GM19351 (cell line): ENCODE data around the gene PRKCE.

Experiments
- ATAC-seq: cut with Tn5 transposase; IDR thresholded peaks from one replicate; pipeline ENCODE4 v1.9.1; 2021; ENCODE audit warnings: mild to moderate bottlenecking, moderate library complexity; ENCODE audit not compliant: unreplicated experiment

Gene PRKCE

DNA sequence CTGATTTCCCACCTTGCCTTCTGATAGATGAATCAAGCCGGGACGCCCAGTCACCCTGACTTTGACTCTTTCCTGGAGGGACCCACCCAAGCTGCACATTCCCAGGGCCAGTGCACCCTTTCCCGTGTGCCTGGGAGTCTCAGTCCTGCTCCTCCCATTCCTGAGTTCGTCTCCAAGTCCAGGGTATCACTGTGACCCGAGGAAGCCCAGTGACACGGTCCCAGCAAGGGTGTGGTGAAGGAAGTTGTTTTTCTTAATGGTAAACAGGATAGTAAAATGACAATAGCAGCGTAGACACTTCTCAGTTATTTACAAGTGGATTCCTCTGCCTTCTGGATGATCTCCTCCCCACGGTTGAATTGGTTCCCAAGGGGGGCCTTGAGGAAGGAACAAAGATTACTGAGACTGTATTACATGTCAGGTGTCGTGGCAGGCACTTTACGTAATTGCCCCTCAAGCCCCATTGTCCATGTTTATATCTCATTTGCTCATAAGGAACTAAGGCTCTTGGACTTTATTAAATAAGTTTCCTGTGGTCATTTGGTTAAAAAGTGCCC, 123.3 kb downstream of the PRKCE start:
- no peak for ATAC-seq

- no peak for ATAC-seq
Observed at GRCh38 chr2:45776160-45776955, 124.9 kb downstream of the PRKCE start.

GRCh38 chr2:45777996-45778719, 126.7 kb downstream of the PRKCE start:
- ATAC-seq, result no peak

DNA sequence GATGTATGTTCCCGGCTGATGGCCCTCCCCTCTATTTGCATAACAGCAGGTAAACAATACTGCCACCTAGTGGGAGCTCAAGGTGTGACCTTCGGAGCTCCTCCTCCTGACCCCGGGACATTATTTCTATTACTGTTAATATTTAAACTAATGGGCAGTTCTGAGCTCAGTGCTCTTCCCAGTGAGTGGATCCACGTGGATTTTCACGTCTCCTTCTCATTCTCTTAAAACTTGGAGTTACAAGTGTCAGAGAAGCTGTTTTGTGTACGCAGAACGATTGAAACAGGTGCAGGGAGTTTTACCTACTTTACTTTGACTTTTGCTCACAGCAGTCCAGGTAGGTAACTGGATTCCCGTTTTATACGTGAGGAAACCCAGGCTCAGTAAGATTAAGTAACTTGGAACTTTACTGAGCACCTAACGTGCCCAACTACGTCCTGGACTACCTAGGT, 127.3 kb downstream of the PRKCE start:
- no peak for ATAC-seq

DNA sequence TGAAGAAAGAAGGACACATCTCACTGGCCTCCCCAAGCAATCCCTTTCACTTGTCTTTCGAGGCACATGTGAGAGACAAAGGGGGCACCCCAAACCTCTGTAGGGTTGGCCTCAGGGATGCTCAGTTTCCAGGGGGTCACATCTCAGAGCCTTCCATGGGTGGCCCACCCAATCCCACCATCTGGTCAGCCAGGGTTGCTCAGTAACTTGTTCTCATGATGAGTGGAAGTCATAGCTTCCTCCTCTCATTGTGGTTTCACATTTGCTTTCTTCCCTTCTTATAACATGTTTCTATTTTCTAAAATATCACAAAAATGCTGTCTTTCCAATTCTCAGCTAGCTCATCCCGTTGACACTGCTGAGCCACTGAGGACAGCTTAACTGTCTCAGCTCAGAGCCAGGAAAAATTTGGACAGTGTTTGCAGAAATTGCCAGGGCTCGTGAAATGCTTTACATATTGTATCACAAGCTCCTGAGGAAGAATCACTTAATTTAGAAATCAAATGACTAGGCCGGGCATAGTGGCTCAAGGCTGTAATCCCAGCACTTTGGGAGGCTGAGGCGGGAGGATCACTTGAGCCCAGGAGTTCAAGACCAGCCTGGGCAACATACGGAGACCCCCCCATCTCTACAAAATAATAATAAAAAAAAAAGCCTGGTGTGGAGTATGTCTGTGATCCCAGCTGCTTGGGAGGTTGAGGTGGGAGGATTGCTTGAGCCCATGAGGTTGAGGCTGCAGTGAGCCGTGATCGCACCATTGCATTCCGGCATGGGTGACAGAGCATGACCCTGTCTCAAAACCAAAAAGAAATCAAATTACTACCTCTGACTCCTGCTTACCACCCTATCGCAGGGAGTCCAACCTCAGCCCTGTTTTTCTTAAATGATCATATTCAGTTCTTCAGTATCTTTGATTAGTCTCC, 129.3 kb downstream of the PRKCE start:
- peak; percentile 48 for ATAC-seq

DNA sequence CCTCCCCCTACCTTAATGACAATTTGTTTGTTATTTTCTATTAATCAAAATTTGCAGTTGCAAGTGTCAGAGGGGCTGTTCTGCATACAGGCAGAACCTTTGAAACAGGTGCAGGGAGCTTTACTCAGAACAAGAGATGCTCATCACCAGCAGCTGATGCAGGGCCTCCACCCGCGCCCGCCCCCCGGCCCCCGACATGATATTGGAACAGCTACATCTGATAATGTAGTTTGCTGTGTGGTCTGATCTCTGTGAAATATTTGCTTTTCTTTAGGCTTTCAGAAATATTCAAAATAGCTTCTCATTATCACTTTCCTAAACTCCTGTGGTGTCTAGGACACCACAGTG, 130.0 kb downstream of the PRKCE start:
- peak; percentile 47 for ATAC-seq

DNA sequence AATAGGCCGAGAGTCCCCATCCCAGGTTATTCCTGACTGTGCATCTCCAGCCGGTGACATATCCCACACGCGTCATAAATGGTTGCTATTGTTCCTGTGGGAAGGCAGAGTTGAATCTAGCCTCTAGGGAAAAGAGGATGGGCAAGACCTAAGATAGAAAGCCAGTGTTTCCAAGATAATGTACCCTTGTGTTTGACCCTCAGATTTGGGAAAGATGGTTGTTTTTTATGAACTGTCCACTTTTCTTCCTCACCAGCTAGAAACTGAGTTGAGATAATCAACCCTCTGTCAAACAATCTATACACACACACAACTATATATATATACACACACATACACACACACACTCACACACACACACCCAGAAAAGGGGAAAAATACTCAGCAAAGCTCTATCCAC, 131.0 kb downstream of the PRKCE start:
- ATAC-seq, result no peak

- ATAC-seq, result no peak
Observed at GRCh38 chr2:45782986-45783385, 131.5 kb downstream of the PRKCE start.

DNA sequence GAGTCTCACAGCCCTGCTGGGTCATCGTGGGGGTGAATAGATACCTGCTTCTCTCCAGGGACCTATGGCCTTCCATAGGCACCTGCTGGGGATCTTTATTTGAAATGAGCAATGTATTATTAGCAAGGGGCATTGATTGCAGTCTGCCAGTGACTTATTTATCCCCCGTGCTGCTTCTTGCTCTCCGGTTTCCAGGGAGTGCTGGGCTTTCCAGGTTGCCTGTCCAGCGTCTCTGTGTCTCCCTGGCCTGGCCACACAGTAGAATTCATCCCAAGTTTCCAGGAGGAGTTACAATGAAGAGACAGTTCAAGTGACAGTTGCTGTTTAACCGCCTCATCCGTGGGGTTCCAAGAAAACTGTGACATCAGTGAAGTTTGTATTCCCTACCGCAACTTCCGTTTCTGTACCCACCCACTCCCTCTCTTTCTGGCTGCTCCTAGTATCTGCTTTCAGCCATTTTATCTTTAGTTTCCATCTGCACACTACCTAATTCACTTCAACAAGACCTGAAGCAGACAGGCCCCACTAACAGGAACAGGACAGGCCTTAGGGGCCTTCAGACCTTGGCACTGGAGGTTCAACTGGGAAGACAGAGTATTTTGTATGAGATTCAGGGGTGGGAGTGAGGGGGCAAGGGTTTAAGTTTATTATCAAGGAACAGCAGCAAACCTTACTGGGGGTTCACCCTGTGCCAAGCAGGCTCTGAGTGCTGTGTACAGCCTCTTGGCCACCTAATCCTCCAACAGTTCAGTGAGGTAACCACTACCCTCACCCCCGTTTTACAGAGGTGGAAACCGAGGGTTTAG, 134.8 kb downstream of the PRKCE start:
- no peak for ATAC-seq

GRCh38 chr2:45786836-45787357, 135.4 kb downstream of the PRKCE start:
- ATAC-seq, result no peak

GRCh38 chr2:45788401-45788800, 136.9 kb downstream of the PRKCE start:
- no peak for ATAC-seq

- no peak for ATAC-seq
Observed at GRCh38 chr2:45789317-45789716, 137.8 kb downstream of the PRKCE start.

DNA sequence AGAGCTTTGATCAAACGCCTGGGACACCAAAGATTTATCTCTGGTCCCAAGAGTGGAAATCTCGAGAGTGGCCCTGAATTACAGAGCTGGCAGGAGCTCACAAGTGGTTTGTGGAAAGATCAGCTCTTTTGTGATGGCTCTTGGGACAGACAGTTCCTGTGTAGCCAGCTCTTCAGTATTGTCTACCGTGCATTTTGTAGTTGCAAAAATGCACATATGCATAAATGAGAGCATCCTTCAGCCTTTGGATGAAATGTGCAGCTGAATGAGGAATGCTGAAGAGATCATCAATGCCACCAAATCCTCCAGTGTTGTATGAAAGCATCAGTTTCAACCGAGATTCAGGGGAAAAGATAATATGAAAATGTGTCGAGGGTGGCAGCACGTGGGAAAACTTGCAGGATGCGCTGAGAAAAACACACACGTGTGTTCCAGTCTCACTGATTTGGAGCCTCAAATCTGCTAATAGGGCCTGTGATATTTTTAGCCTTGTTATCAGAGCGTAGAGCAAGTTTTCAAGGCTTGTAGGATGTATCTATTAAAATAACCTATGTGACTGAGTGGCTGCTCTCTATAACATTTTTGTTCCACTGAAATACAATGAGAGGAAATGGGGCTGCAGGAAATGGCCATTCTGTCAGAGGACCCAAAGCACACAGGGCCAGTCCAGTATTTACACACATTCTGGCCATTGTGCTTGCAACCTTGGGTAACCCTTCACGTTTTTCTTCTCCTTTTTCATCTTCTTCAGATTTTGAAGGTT, 138.7 kb downstream of the PRKCE start:
- no peak for ATAC-seq

DNA sequence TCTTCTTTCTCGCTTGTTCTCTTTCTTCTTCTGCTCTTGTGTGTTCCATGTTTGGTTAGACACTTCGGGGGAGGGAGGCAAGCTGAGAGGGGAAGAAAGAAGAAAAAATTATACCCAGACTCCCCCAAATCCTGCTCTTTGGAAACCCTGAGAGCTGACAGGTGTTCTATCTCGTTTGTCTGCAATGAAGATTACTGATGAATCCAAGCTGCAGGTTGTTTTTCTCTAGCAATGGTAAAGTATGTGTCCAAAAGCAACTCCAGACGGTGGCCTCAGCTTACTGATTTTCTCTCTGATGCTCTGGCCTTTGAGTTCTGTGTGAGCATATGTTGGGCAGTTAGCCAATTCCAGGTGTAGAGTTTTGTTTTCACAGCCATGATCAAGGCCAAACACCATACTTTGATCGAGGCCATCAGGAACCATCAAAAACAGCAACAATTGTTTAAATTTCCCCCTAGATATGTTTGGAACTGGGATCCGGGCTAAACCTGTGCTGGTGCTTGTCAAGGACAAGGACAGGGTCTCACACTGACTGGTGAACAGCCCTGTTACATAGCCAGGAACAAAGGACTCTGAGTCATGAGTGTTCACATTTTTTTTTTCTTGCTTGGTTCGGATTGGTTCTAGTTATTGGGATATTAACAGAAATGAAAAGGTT, 142.0 kb downstream of the PRKCE start:
- ATAC-seq, result no peak

GRCh38 chr2:45794134-45794617, 142.7 kb downstream of the PRKCE start:
- ATAC-seq, result no peak

DNA sequence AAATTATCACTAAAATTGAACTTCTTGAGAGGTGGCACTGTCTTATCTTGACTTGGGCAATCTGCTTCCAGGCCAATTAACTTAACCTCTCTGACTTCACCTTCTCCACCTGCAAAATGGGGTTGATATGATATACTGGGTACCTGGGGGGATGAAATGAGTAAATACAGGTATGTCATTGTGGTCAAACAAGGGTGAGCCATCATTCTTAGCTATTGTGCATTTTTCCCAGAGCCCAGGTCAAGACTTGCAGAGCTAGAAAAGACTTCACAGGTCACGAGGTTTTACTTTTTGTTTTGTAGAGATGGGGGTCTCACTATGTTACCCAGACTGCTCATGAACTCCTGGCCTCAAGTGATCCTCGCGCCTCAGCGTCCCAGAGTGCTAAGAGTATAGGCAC, 145.0 kb downstream of the PRKCE start:
- no peak for ATAC-seq

DNA sequence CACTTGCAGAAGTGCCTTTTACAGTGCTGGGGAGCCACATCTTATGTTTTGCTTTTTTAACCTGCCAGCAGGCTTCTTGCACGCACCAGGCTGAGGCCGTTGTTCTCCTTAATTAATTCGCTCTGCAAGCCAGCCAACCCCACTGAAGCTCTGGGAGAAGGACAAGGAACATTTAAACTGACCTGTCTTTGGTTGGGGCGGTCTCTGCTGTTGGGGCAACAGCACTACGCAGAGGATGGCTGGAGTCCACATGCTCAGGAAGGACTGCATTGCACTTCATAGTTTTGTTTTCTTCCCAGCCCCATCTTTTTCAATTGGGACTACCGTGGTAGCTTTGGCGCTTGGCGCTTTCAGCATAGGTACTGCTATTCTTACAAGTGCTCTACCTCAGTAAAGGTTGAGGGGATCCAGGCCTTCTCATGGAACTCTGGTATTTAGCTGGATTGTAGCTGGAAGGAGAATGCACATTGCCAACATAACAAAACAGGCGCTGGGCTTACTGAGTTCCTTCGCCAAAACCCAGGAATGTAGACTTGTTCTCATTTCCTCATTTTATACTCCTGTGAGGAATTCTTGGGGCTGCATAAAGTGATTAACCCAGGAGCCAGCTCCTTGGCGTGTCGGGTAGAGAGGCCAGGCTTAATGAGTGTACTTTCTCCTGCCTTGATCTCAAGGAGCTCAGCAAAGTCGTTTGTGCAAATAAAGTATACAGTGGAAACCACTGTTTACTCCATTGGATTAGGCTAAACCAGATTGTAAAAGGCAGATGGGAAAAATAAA, 146.2 kb downstream of the PRKCE start:
- ATAC-seq, result no peak
